ENCODE data around the gene HUWE1. TPM values are rescaled to one million over a fixed set of nuclear protein-coding genes. Genes with fewer than 3 reads are reported as not detected.

HUWE1 gene
- polyA plus RNA-seq, 1 donor (not counting 4 experiments of a cell fraction or from before 2014, with no cell fraction given) = 53.6 TPM

DNA sequence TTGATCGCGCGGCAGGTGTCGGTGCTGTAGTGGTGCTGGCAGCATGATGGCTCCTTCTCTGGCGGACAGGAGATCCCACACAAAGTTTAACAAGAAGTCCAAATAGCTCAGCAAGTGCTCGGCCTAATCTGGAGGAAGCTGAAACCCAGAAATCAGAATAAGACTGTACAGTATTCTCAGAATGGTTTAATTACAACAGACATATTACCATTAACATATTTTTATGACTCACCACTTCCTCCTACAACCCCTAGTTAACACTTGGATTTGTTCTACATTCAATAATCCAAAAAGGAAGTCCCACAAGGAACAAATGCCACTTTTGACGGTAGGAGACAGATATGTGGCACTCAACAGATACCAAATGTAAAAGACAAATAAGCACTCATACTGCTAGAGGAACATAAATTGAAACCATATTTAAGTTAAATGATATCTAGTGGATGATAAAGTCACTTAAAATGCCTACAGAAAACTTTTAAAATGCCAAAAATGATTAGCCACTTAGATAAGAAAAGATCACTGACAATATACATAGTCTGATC is 91.2 kb downstream of the HUWE1 start:
- FAIRE-seq = no peak
- dilution Hi-C loops (cut with MboI; ENCODE audit: extremely low pct_ligation_motif_present, low sequenced_read_pairs) = no loop called here
- DNase-seq (ENCODE audit: low read depth, low spot score) = no peak
- Histone ChIP-seq H3K4me3 (ENCODE audit: control insufficient read depth in 2 of 3, extremely low read depth in 1 of 3, insufficient read depth in 2 of 3, low read depth in 1 of 3, low read length in 3 of 3) (no peak overlapping the region), H3K4me2 (ENCODE audit: control insufficient read depth, extremely low read depth, insufficient read depth, low read depth, low read length) (no peak overlapping the region), H3K27me3 (ENCODE audit: control insufficient read depth, extremely low read depth, insufficient read depth, low read length) (no peaks in the 10 kb centered on the region), H3K27ac (ENCODE audit: control insufficient read depth, insufficient read depth, low read length) (no peak overlapping the region), H3K36me3 (ENCODE audit: control insufficient read depth in 2 of 2, extremely low read depth in 1 of 2, insufficient read depth in 2 of 2, low read length in 2 of 2) (peaks cover 5 to 9% of the 10 kb centered on the region in 2 experiments), H3K4me1 (ENCODE audit: control insufficient read depth, extremely low read depth, insufficient read depth, low read length) (no peaks in the 10 kb centered on the region), H4K20me1 (ENCODE audit: control insufficient read depth, extremely low read depth, insufficient read depth, low read length) (no peaks in the 10 kb centered on the region), H2AFZ (ENCODE audit: control insufficient read depth, low read length) (no peak overlapping the region), H3K9me1 (ENCODE audit: control insufficient read depth, extremely low read depth, insufficient read depth, low read length) (no peaks in the 10 kb centered on the region), H3K9me3 (ENCODE audit: control insufficient read depth, low read depth, low read length) (no peaks in the 10 kb centered on the region), H3K9ac (ENCODE audit: control insufficient read depth, extremely low read depth, insufficient read depth, low read length) (no peak overlapping the region), H3K79me2 (ENCODE audit: control insufficient read depth, insufficient read depth, low read length) (no peaks in the 10 kb centered on the region)
- no peak for TF ChIP-seq EZH2 (IDR thresholded peaks at IDR 0.05; ENCODE audit: low read length)
- no peak for TF ChIP-seq CTCF (optimal IDR thresholded peaks at IDR 0.05 in 1 of 3, IDR thresholded peaks at IDR 0.05 in 1 of 3, conservative IDR thresholded peaks at IDR 0.05 in 1 of 3; ENCODE audit: extremely low read depth in 1 of 3, insufficient read depth in 2 of 3, low read length in 3 of 3)

- H3K4me2 ChIP-seq (ENCODE audit: control insufficient read depth, extremely low read depth, insufficient read depth, low read depth, low read length) = no peak overlapping the region
- H3K27me3 ChIP-seq (ENCODE audit: control insufficient read depth, extremely low read depth, insufficient read depth, low read length) = no peaks in the 10 kb centered on the region
- no peaks in the 10 kb centered on the region for H3K4me1 ChIP-seq (ENCODE audit: control insufficient read depth, extremely low read depth, insufficient read depth, low read length)
- H3K9me3 ChIP-seq (ENCODE audit: control insufficient read depth, low read depth, low read length) = no peaks in the 10 kb centered on the region
- H3K4me3 ChIP-seq (ENCODE audit: control insufficient read depth in 2 of 3, extremely low read depth in 1 of 3, insufficient read depth in 2 of 3, low read depth in 1 of 3, low read length in 3 of 3) = no peak overlapping the region
- peaks cover 8 to 14% of the 10 kb centered on the region in 2 experiments for H3K36me3 ChIP-seq (ENCODE audit: control insufficient read depth in 2 of 2, extremely low read depth in 1 of 2, insufficient read depth in 2 of 2, low read length in 2 of 2)
- H3K27ac ChIP-seq (ENCODE audit: control insufficient read depth, insufficient read depth, low read length) = no peak overlapping the region
- H3K9ac ChIP-seq (ENCODE audit: control insufficient read depth, extremely low read depth, insufficient read depth, low read length) = no peak overlapping the region
- TF ChIP-seq CTCF (optimal IDR thresholded peaks at IDR 0.05 in 1 of 3, IDR thresholded peaks at IDR 0.05 in 1 of 3, conservative IDR thresholded peaks at IDR 0.05 in 1 of 3; ENCODE audit: extremely low read depth in 1 of 3, insufficient read depth in 2 of 3, low read length in 3 of 3) = no peak
- no peak for TF ChIP-seq EZH2 (IDR thresholded peaks at IDR 0.05; ENCODE audit: low read length)
- dilution Hi-C loops (cut with MboI; ENCODE audit: extremely low pct_ligation_motif_present, low sequenced_read_pairs) = no loop called here
- DNase-seq (ENCODE audit: low read depth, low spot score) (no peak), FAIRE-seq (no peak)
- H3K79me2 ChIP-seq (ENCODE audit: control insufficient read depth, insufficient read depth, low read length) = no peaks in the 10 kb centered on the region
- H4K20me1 ChIP-seq (ENCODE audit: control insufficient read depth, extremely low read depth, insufficient read depth, low read length) = no peaks in the 10 kb centered on the region
- no peaks in the 10 kb centered on the region for H3K9me1 ChIP-seq (ENCODE audit: control insufficient read depth, extremely low read depth, insufficient read depth, low read length)
- no peak overlapping the region for H2AFZ ChIP-seq (ENCODE audit: control insufficient read depth, low read length)
Observed at GRCh38 chrX:53594354-53594753, 92.2 kb downstream of the HUWE1 start.
